Measurements from ENCODE around the gene BCKDHA.
"Not testable (repeated sequence)": the region's sequence is repeated elsewhere in the genome, so short reads cannot be mapped to it uniquely, and the experiment has no call there.

BCKDHA gene

DNA sequence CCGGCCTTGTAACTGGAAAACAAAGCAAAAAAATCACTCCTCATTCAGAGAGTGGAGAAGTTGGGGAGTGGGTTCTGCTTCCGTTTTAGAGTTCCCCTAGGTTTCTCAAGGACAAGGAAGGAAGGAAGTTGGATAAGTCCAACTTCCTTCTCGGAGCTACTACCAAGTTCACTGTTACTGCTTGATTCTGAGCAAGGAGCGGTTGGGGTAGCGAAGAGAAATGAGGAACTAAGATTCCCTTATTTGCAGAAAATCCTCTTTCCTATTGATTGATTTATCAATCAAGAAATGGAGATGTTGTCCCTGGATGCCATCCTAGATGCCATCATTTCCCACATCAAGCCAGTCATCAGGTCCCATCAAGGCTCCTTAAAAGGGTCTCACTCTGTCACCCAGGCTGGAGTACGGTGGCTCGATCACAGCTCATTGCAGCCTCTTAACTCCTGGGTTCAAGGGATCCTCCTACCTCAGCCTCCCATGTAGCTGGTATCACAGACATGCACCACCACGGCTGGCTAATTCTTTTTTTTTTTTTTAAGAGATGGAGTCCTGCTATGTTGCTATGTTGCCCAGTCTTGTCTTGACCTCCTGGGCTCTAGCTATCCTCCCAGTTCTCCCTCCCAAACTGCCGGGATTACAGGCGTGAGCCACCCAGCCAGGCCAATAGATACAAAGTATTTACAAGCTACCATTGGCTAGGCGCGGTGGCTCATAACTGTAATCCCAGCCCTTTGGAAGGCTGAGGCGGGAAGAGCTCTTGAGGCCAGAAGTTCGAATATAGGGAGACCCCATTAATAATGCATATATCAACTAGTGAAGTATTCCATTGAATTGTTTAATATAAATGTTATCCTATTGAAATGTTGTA, 32.9 kb upstream of the BCKDHA start:
- DNase-seq: peak; percentile 86

DNA sequence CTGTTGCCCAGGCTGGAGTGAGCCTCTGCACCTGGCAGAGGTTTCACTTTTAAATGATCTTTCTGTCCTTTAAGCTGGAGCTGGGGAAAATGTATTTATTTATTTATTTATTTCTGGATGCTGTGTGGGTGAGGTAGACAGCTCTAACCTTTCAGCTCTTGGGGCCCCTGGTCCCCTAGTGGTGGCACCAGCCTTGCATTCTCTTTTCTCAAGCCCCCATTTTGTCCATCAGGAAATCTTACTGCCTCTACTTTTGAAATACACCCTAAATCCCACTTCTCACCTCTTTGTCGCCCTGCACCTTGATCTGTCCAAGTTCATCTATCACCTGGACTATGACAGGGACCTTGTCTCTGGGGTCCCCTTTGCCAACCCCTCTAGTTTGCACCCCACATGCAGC, 31.5 kb upstream of the BCKDHA start:
- DNase-seq: no peak

DNA sequence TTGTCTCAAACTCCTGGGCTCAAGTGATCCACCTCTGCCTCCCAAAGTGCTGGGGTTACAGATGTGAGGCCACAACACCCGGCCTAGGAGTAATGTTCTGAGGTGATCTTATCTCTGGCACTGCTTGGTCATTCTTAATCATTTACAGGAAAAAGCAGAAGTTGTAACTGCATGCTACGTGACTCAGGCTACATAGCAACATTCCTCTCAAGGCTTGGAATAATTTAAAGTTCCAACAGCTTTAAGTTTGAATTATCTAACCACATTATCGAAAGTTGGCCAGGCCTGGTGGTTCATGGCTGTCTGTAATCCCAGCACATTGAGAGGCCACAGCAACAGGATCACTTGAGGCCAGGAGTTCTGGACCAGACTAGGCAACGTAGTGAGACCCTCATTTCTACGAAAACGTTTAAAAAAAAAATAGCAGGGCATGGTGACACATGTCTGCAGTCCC, 29.7 kb upstream of the BCKDHA start:
- no peak for DNase-seq

DNA sequence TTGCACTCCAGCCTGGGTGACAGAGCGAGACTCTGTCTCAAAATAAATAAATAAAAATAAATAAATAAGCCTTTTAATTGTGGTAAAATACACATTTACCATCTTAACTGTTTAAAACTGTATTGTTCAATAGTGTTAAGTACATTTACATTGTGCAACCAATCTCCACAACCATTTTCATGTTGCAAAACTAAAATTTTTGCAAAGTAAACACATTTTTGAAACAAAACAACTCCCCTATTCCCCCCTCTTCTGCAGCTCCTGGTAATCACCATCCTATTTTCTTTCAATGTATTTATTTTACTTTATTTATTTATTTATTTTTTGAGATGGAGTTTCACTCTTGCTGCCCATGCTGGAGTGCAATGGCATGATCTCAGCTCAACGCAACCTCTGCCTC, 27.8 kb upstream of the BCKDHA start:
- DNase-seq: no peak

DNA sequence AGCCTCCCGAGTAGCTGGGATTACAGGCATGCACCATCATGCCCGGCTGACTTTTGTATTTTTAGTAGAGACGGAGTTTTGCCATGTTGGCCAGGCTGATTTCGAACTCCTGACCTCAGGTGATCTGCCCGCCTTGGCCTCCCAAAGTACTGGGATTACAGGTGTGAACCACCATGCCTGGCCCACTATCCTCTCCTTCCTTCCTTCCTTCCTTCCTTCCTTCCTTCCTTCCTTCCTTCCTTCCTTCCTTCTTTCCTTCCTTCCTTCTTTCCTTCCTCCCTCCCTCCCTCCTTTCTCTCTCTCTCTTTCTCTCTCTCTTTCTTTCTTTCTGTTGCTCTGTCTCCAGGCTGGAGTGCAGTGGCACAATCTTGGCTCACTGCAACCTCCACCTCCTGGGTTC, 26.5 kb upstream of the BCKDHA start:
- DNase-seq: not testable (repeated sequence)

DNA sequence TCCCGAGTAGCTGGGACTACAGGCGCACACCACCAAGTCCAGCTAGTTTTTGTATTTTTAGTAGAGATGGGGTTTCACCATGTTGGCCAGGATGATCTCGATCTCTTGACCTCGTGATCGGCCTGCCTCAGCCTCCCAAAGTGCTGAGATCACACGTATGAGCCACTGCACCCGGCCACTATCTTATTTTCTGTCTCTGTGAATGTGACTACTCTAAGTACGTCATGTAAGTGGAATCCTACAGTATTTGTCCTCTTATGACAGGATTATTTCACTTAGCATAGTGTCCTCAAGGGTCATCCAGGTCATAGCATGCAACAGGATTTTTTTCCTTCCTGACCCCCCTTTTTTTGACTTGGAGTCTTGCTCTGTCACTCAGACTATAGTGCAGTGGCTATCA, 26.1 kb upstream of the BCKDHA start:
- DNase-seq: no peak

DNA sequence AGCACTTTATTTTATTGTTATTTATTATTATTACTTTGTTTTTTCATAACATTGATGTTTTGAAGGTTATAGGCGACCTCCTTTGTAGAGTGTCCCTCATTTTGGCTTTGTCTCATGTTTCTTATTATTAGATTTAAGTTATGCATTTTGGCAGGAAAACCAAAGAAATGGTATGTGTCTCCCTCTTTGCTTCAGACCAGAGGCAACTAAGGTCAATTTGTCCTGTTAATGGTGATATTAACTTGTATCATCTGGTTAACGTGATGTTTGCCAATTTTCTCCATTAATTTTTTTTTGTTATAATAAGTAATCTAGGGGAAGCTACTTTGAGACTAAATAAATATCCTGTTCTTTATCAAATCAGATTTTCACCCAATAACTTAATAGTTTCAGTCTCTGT, 25.1 kb upstream of the BCKDHA start:
- no peak for DNase-seq

DNA sequence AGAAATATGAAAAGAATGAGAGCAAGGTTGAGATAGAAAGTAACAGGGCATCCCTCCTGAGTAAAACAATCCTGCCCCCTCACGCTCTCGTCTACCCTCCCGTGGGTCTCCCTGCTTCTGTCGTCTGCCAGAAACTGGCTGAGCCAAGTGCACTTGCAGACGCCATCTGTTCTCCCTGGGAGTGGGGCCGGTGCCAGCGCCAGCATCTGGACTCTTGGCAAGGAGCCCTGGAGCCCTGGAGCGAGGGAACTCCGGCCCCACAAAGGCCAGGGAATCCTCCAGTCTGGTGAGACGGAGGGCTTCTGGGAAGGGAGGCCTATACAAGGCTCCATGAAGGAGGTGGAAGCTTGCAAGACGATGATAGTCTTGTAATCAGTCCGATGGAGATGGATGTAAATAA, 23.6 kb upstream of the BCKDHA start:
- DNase-seq: no peak

DNA sequence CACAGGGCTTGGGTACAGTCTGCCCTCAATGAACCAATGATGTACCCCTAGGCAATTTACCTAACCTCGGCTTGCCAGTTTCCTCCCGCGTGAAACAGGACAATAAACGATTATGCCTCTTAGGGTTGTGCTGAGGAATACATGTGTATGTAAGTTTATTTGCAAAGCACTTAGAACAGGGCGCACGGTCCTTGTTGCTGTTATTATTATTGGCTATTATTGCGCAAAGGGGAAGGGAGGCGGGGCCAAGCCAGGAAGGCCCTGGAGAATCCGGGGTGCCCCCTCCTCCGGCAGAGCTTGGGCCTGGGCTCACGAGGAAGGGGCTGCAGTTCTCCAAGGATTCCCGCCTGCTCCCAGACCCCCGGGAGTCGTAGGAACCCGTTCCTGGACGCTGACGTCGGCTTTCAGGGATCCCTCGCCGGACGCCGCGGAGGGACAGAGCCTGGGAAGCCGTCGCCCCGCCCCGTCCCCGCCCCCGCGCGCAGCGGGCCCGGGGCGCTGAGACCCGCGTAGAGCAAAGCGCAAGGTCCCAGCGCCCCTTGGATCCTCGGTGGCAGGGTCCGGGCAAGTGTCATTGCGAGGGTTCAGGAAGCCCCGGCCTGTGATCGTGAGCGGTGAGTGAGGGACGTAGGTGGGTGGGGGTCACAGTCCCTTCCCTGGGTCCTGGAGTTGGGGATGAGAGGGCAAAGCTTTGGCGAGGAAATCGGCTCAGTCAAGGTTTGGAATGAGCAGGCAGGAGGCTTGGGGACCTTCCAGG, 21.2 kb upstream of the BCKDHA start, which contains the start of gene TMEM91:
TSS of gene TMEM91 (plus strand) at position 293 of the 757 bp plus-strand sequence. CDS start 1,777 bp downstream, outside the sequence.
- peak; percentile 74 for DNase-seq

DNA sequence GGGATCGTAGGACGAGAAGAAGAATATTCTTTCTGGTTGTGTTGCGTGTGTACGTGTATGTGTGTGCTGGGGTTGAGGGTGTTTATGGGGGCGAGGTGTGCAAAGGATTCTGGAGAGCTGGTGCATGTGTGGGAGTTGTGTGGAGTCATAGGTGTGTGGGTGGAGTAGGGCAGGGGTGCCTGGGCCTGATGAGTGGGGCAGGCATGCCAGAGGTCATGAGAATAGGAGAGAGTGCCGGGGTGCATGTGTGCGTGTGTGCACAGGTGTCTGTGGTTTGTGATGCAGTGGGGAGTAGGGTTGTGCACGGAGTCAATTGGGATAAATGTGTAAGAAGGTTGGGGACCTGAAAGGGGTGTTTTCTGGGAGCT, 20.6 kb upstream of the BCKDHA start:
- DNase-seq: no peak

DNA sequence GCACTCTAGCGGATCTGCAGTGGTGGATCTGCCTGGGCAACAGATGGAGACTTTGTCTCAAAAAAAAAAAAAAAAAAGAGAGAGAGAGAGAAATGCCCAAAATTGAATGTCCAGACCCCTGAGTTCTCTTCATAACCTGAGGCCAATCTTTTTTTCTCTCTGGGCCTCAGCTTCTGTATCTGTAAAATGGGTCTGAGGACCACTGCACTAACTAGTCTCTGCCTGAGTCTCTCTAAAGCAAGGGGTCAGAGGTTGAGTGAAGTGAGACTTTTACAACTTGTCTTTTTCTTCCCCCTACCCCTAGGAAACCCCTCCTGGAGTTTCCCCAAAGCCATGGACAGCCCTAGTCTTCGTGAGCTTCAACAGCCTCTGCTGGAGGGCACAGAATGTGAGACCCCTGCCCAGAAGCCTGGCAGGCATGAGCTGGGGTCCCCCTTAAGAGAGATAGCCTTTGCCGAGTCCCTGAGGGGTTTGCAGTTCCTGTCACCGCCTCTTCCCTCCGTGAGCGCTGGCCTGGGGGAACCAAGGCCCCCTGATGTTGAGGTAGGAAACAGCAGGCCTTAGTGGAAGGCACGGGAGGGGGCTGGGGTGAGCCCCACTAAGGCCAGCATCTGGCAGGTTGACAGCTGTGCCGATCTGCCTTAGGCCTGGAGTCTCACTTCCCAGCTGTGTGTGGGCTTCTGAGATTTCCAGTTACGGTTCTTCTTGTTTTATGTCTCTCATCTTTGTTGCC, 19.5 kb upstream of the BCKDHA start:
- DNase-seq: no peak

DNA sequence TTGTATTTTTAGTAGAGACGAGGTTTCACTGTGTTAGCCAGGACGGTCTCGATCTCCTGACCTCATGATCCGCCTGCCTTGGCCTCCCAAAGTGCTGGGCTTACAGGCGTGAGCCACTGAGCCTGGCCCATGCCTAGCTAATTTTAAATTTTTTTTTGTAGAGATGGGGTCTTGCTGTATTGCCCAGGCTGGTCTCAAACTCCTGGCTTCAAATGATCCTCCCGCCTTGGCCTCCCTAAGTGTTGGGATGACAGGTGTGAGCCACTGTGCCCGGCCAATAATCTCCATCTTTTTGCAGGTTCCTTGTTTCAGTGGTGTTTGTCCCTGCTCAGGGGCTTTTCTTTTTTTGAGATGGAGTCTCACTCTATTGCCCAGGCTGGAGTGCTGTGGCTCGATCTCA, 16.1 kb upstream of the BCKDHA start:
- DNase-seq: not testable (repeated sequence)

DNA sequence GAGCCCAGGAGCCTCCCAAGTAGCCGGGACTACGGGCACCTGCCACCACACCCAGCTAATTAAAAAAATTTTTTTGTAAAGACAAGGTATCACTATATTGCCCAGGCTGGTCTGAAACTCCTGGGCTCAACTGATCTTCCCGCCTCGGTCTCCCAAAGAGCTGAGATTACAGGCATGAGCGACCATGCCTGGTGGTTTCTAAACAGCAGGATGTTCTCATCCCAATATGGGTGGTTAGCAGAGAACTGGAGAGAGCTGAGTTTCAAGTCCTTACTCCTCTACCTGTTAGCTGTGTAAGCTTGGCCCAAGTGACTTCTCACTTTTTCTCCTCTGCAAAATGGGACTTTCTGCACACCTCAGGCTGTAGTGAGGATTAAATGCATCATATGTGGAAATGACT, 13.3 kb upstream of the BCKDHA start:
- DNase-seq: no peak

DNA sequence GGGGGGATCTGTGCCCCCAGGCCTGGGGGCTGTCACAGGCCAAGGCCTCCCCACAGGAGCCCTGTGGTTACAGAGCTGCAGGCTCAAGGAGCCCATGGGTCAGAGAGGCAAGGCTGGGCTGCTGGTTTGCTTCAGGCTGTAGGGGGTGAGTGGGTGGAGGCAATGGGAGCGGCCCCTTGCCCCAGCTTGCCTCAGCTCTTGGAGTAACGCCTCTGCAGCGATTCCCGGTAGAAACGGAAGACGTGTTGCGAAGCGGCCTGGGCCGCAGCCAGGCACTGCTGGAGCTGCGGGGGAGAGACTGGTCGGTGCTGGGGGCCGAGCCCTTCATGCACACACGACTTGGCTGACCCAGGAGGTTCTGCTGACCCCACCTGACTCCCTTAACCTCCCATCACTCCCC, 11.2 kb upstream of the BCKDHA start:
- DNase-seq: no peak

DNA sequence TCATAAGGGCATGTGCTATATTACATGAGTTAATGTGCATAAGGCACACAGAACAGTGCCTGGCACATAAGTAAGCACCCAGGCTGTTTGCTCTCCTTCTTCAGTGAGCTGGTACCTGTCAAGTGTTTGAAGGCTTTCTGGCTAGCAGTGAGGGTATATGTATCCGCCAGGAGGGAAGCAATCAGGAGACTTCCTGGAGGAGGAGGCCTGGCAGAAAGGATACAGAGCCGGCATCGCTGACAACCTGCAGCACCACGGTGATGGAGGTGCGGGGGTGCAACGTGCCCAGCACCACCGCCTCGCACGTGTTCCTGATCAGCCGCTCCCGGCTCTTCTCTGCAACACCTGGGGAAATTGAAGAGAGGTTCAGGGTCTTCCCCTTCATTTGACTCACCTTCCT, 6.0 kb upstream of the BCKDHA start:
- DNase-seq: no peak

DNA sequence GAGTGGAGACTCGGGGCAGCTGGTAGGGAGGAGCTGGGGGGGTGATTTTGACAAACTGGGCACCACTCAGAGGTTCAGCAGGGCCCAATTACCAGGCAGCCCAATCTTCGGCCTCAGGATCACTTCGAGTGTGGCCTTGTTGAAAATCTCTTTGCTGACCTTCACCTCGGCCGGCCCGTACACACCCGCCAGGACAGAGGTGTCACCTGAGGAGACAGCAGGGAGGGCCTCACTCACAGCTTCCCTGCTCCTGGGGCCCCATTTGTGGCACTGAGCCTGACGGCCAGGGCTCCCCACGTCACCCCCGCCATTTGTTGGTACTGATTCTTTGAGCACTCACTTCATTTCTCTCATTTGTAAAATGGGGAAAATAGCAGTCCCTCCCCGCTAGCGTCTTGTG, 4.8 kb upstream of the BCKDHA start:
- no peak for DNase-seq

DNA sequence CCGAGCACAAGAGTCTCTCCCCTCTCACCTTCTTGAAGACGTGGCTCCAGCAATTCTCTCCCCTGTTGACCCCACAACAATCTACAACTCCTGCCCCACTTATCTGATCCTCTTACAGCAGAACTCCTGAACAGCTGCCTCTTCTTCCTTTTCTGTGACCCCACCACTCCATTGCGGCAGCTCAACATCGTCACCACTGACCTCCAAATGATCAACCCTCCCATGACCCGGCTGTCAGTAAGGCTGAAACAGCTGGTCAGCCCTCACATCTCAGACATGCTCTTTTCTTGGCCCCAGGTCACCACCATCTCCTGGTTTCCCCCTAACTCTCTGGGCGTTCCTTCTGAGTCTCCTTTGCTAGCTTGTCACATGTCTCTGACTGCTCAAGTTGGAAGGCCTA, 2.3 kb upstream of the BCKDHA start:
- no peak for DNase-seq

DNA sequence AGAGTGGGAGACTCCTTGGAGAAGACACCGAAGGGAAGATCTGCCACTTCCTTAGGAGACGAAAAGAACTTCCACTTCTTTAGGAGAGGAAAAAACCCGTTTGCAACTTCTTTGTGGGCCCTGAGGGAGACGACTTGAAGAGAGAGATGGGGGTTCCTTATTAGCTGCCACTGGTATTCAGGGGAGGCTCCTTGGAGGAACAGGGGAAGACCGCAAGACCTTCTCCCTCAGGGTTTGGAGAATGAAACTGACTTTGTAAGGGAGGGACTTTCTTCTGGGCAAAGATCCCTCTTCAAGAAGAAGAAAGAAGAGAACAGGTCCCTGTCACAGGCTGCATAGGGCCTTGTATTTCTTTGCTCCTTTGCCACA, 416 bp downstream of the BCKDHA start:
- DNase-seq: no peak

DNA sequence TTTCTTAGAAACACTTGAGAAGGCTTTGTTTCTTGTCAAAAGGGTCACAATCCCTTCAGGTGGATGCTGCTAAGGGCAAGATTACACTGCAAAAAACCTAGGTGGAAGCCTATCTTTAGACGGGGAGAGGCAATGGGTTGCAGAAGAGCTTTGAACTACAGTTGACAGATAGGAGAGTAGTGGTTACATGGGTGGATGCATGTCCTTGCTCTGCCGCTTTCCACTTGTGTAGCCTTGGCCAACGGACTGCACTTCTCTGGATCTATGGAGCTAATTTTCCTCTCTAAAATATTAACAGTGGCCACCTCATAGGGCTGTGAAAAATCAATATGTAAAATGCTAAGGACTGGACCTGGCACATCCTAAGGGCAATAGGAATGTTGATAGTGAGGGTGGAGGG, 980 bp downstream of the BCKDHA start:
- DNase-seq: no peak

DNA sequence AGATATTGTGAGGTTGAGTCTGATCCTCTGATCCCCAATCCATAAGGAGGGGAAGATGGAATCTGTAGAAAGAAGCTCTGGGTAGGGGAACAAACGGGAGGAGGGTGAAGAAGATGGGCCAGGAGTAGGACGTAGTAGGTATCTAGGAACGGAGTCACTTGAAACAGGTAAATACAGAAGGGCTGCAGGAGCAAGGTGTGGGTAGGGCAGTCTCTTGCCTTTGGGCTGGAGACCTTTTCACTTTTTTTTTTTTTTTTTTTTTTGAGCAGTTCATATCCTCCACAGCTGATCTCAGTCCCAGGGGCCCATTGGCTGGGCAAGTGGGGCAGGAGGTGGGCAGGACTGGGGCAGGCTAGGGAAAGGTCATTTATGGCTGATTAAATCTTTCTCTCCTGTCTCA, 1.5 kb downstream of the BCKDHA start:
- no peak for DNase-seq

DNA sequence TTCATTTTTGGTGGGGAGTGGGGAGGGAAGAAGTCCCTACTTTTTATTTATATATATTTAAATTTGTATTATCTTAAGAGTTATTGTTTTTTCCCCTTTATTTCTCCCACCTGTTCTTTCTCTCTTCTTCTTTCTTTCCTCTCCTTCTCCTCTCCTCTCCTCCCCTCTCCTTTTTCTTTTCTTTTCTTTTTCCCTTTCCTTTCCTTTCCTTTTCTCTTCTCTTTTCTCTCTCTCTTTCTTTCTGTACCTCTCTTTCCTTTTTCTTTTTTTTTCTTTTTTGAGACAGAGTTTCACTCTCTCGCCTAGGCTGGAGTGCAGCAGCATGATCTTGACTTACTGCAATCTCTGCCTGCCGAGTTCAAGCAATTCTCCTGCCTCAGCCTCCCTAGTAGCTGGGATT, 1.9 kb downstream of the BCKDHA start:
- DNase-seq: no peak

DNA sequence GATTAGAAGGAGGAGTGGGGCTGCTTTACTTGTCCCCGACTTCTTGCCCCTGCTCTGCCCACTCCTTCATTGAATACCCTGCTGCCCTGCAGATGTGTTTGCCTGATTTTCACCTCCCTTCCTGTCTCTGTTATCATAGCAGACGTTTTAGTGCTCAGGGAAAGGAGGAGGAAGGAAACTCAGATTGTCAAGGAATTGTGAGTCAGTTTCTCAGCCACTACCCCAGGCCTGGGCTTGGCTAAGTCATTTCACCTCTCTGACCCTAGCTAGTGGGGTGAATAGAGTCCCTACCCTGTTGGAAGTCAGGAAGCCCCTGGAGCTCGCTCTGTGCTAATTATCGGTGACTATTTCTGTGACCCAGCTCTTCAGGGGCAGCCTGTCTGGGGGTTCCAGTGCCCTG, 3.9 kb downstream of the BCKDHA start:
- no peak for DNase-seq

DNA sequence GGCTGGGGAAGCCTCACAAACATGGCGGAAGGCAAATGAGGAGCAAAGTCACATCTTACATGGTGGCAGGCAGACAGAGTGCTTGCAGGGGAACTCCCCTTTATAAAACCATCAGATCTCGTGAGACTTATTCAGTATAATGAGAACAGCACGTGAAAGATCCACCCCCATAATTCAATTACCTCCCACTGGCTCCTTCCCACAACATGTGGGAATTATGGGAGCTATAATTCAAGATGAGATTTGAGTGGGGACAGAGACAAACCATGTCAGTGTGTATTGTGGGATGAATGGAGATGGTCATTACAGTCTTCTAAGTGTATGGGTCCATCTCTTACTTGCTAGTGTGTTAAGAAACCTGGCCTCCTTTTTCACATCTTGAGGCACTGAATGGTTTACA, 4.4 kb downstream of the BCKDHA start:
- no peak for DNase-seq
